Ovary (tissue), 9 donors: ENCODE results near the gene RIPK1. TPM values are rescaled to one million over a fixed set of nuclear protein-coding genes. Genes with fewer than 3 reads are reported as not detected.
"Not testable (repeated sequence)": the region's sequence is repeated elsewhere in the genome, so short reads cannot be mapped to it uniquely, and the experiment has no call there.

Experiments
- DNase-seq, 5 donors: peaks; one replicate each; pipeline ENCODE4 v3.0.0-alpha.2; 2019 to 2020
- H3K27ac ChIP-seq, 2 donors: fragments of 200-600 bp; one replicate each; pipeline versions ENCODE4 v1.5.1 to v1.8.0; 2019 to 2022
- H3K27me3 ChIP-seq: fragments of 200-600 bp; one replicate; pipeline ENCODE4 v1.8.0; 2022
- H3K36me3 ChIP-seq: fragments of 200-600 bp; sonication (generic); one replicate; pipeline ENCODE4 v1.5.1; 2019
- H3K4me1 ChIP-seq: one replicate; pipeline ENCODE4 v1.8.1; 2013; ENCODE audit warnings: mild to moderate bottlenecking, moderate library complexity; ENCODE audit not compliant: insufficient read depth
- H3K4me3 ChIP-seq: fragments of 200-600 bp; sonication (generic); one replicate; pipeline ENCODE4 v1.5.1; 2017
- H3K9me3 ChIP-seq, 2 donors: fragments of 200-600 bp in 1 of 2; sonication (generic) in 1 of 2; one replicate each; pipeline versions ENCODE4 v1.5.1 to v1.8.1; 2013 to 2019; ENCODE audit warnings: mild to moderate bottlenecking in 1 of 2, moderate library complexity in 1 of 2
- EP300 ChIP-seq: sonication (generic); formaldehyde crosslinking; IDR thresholded peaks from one replicate; pipeline ENCODE4 v1.6.1; 2017; ENCODE audit warnings: antibody characterized with exemption
- POLR2A ChIP-seq: fragments of 450-650 bp; IDR thresholded peaks from one replicate; pipeline ENCODE4 v1.6.1; 2017; ENCODE audit warnings: antibody characterized with exemption, mild to moderate bottlenecking, moderate library complexity
- WGBS, 3 donors: extraction: QIAGEN DNeasy Blood & Tissue Kit in 1 of 3; methylation state at CpG; one replicate each; pipeline versions ENCODE4 v1.1.5 to v1.1.7; 2013 to 2017; 5-methylcytosine and 5-hydroxymethylcytosine counted together
- intact Hi-C, 4 donors: fragments of 100-400 bp; cut with DNase I; formaldehyde crosslinking; loops; one replicate each; pipeline versions ENCODE4 v1.11.0 to v1.15.1; 2022 to 2023
- polyA plus RNA-seq, 2 donors: library from polyadenylated mRNA; stranded (reverse); fragments of 200-250 nt in 1 of 2; fragments of 350-450 nt in 1 of 2; fragmentation: Illumina TruSeq in 1 of 2; extraction: RNeasy Lipid Tissue Mini Kit (QIAGEN cat#74804) in 1 of 2; gene quantifications; one replicate each; pipeline ENCODE4 v1.2.3, GENCODE V29; 2013 to 2014
- total RNA-seq, 7 donors: library from RNA; depleted of rRNA in 2 of 7; stranded (reverse); fragments of >200 nt in 2 of 7; fragmentation: NEBNext Ultra II Directional in 3 of 7; extraction: Animal tissue kit (Norgen Biotek cat#: 25700) in 3 of 7; gene quantifications; one replicate each; pipeline versions ENCODE4 v1.1.0 to v1.2.4, GENCODE V29; 2016 to 2023
- TF ChIP-seq, protein P1 (sequence below), 3 donors: fragments of 450-650 bp in 2 of 3; fragments of 200-600 bp in 1 of 3; IDR thresholded peaks; one replicate each; pipeline versions ENCODE4 v1.5.1 to v1.8.0; 2016 to 2022; ENCODE audit warnings: antibody characterized with exemption in 3 of 3, mild to moderate bottlenecking in 1 of 3
- donor health status: DM: no; HTN: no; CAD: no; lungs with moderate emphysema.
- donor health status: DM: no; HTN: no; CAD: no.
- donor health status: Bipolar disorder and iron deficiency.
- donor health status: DM: yes; HTN: yes; CAD: no.
- donor health status: DM: no; HTN: no; CAD: no.
- donor health status: DM: yes; HTN: yes; CAD: no.

RIPK1 gene
- total and polyA plus RNA-seq, 9 donors, result 10.4 to 29.1 (median 15.1) TPM

DNA sequence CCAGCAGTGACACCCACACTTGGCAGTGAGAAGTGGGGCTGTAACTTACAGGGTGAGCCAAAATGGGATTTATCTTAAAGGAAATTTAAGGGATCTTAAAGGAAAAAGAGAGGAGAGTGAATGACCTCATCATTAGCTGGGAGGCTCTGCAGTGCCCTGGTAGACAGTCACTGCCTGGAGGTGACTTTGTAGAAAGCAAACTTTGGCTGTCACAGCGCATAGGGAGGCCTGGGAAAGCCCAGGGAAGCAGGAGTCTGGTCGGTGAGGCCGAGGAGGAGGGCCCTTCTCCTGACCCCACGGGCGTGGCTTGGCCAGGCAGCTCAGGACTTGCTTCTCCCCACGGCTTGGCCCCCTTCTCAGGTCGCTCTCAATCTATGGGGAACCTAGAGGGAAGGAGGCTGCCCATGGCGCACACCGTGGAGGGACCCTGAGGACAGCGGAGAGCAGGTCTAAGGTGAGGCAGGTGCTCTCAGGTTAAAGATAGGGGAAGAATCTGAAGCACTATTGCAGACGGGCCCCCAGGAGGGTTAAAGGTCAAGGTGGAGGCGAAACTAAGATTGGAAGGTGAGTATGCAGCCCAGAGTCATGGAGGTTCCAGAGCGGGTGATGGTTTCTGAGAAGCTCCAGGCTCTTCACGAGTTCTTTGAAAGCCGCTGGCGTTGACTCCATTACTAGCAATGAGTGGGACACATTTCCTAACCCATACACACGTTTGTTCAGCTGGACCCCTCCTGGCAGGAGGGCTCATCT is 15.6 kb upstream of the RIPK1 start:
- Histone ChIP-seq H3K27me3 (no peaks in the 10 kb centered on the region), H3K27ac (no peak overlapping the region), H3K9me3 (no peaks in the 10 kb centered on the region), H3K4me1 (no peaks in the 10 kb centered on the region), H3K36me3 (no peaks in the 10 kb centered on the region), H3K4me3 (no peak overlapping the region)
- TF ChIP-seq, protein P1, sequence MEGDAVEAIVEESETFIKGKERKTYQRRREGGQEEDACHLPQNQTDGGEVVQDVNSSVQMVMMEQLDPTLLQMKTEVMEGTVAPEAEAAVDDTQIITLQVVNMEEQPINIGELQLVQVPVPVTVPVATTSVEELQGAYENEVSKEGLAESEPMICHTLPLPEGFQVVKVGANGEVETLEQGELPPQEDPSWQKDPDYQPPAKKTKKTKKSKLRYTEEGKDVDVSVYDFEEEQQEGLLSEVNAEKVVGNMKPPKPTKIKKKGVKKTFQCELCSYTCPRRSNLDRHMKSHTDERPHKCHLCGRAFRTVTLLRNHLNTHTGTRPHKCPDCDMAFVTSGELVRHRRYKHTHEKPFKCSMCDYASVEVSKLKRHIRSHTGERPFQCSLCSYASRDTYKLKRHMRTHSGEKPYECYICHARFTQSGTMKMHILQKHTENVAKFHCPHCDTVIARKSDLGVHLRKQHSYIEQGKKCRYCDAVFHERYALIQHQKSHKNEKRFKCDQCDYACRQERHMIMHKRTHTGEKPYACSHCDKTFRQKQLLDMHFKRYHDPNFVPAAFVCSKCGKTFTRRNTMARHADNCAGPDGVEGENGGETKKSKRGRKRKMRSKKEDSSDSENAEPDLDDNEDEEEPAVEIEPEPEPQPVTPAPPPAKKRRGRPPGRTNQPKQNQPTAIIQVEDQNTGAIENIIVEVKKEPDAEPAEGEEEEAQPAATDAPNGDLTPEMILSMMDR (IDR thresholded peaks at IDR 0.05), result no peak
- TF ChIP-seq POLR2A (no peak), EP300 (no peak)
- no peak for DNase-seq
- intact Hi-C loops, result loop anchor here in 3 of 4 donors (10.0 kb wide), 2 partner anchors 208 to 288 kb away; partner anchors contain the start of genes SERPINB1 (in 2 of the 3) and WRNIP1 (in 1 of the 3)
- 77 to 82% (median 78%) methylated on average over 17 of the region's 17 CpGs for WGBS, 3 donors

DNA sequence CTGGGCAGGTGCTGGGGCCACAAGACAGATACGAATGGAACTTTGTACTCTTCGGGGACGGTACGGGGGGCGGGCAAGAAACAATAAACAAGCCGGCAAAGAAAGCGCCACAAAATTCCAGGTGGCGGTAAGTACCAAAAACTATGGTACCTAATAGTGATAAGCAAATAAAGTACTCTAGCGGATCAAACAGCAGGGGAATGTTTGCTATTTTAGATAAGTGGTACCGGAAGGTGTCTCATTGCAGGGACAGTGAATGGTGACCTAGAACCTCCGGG is 15.1 kb upstream of the RIPK1 start:
- Histone ChIP-seq H3K4me3 (peak overlapping the region; percentile 44), H3K4me1 (no peaks in the 10 kb centered on the region), H3K27ac (no peak overlapping the region), H3K9me3 (no peaks in the 10 kb centered on the region), H3K27me3 (no peaks in the 10 kb centered on the region), H3K36me3 (no peaks in the 10 kb centered on the region)
- WGBS, 3 donors, result 34 to 52% (median 34%) methylated on average over 11 of the region's 11 CpGs
- TF ChIP-seq, protein P1 (IDR thresholded peaks at IDR 0.05), result no peak
- no peak for TF ChIP-seq POLR2A
- no peak for TF ChIP-seq EP300
- intact Hi-C loops, result loop anchor here in 3 of 4 donors (10.0 kb wide), 2 partner anchors 208 to 288 kb away; partner anchors contain the start of genes SERPINB1 (in 2 of the 3) and WRNIP1 (in 1 of the 3)
- DNase-seq, result no peak

DNA sequence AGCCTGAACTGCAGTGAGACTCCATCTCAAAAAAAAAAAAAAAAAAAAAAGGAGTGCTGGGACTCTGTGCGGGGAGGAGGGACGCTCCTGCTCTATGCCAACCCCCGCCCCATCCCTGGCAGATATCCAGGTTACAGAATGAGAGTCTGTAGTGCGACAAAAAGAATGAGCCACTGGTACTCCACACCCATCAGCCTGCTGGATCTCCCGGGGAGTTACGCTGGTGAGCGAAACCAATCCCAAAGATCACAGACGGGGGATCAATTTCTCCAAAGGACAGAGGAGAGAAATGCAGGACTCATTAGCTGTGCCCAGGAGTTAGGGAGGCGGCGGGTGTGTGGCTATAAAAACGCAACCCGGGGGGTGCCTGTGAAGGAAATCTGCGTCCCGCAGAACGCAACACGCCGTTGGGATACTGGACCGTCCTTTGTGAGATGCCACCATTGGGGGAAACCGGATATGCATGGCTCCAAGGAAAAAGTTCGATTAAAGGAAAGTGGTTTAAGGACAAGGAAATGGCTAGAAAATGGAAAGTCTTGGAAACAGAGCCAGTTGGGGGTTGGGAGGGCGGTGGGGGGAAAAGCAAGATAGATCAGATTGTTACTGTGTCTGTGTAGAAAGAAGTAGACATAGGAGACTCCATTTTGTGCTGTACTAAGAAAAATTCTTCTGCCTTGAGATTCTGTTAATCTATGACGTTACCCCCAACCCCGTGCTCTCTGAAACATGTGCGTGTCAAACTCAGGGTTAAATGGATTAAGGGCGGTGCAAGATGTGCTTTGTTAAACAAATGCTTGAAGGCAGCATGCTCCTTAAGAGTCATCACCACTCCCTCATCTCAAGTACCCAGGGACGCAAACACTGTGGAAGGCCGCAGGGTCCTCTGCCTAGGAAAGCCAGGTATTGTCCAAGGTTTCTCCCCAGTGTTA is 13.8 kb upstream of the RIPK1 start:
- H3K4me1 ChIP-seq, result not testable (repeated sequence)

DNA sequence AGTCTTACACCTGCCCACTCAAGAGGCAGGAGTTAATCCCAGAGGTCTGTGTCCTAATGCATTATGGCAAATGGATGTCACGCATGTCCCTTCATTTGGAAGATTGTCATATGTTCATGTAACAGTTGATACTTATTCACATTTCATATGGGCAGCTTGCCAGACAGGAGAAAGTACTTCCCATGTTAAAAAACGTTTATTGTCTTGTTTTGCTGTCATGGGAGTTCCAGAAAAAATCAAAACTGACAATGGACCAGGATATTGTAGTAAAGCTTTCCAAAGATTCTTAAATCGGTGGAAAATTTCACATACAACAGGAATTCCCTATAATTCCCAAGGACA is 13.2 kb upstream of the RIPK1 start:
- not testable (repeated sequence) for H3K9me3 ChIP-seq, H3K27me3 ChIP-seq, H3K4me1 ChIP-seq, H3K4me3 ChIP-seq, H3K36me3 ChIP-seq, DNase-seq, H3K27ac ChIP-seq
- intact Hi-C loops, result loop anchor here (2.0 to 10.0 kb wide), 4 partner anchors 56 to 290 kb away; partner anchors contain the start of genes NQO2 (in 4 of the 4), SERPINB1 (in 2 of the 4) and WRNIP1 (in 1 of the 4)
- whole genome bisulfite sequencing, 3 donors, result 49 to 60% (median 53%) methylated on average over 3 of the region's 3 CpGs

More for the DNA sequence above, 13.8 kb upstream of the RIPK1 start:
- not testable (repeated sequence) for H3K9me3 ChIP-seq, H3K27me3 ChIP-seq, H3K27ac ChIP-seq, H3K36me3 ChIP-seq
- intact Hi-C loops, result loop anchor here (2.0 to 10.0 kb wide), 4 partner anchors 56 to 290 kb away; partner anchors contain the start of genes NQO2 (in 4 of the 4), SERPINB1 (in 2 of the 4) and WRNIP1 (in 1 of the 4)
- peak overlapping the region; percentile 44 for H3K4me3 ChIP-seq
- DNase-seq, result peak; percentile 42 to 74 (median 62)
- 33 to 41% (median 36%) methylated on average over 27 of the region's 27 CpGs for WGBS, 3 donors

DNA sequence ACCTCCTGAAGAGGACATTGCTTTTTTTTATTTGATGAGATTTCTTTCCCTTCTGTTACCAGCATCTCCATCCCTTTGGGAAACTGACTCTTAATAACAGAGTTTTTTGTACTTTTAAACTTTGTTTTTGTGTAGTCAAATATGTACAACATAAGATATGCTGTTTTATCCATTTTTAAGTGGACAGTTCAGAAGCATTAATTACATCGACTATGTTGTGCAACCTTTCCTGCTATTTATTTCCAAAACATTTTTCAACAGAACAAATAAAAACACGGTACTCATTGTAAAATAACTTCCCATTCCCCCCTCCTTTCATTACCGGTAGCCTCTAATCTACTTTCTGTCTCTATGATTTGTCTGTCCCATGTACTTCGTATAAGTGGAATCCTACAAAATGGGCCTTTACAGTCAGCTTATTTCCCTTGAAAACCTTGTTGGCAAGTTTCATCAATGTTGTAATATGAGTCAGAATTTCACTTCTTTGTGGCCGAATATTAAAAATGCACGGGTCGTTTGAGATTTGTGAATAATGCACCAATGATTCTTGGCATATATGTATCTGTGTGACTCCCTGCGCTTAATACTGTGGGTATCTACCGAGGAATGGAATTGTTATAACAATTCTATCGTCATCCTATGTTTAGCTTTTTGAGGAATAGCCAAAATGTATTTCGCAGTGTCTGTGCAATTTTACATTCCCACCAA is 11.1 kb upstream of the RIPK1 start:
- no peak for DNase-seq
- H3K4me1 ChIP-seq, result no peaks in the 10 kb centered on the region
- no peaks in the 10 kb centered on the region for H3K36me3 ChIP-seq
- H3K4me3 ChIP-seq, result no peak overlapping the region
- intact Hi-C loops, result loop anchor here in 3 of 4 donors (5.0 to 10.0 kb wide), 3 partner anchors 60 to 292 kb away; partner anchors contain the start of genes SERPINB1 (in 2 of the 3), NQO2 (in 1 of the 3) and WRNIP1 (in 1 of the 3)
- 70 to 78% (median 72%) methylated on average over 11 of the region's 11 CpGs for WGBS, 3 donors
- TF ChIP-seq, protein P1 (IDR thresholded peaks at IDR 0.05), result no peak
- no peak for TF ChIP-seq POLR2A
- TF ChIP-seq EP300, result no peak
- H3K27ac ChIP-seq, result no peak overlapping the region
- H3K9me3 ChIP-seq, result no peaks in the 10 kb centered on the region
- H3K27me3 ChIP-seq, result no peaks in the 10 kb centered on the region
